ENCODE data around the gene AKR1B15. TPM values are rescaled to one million over a fixed set of nuclear protein-coding genes. Genes with fewer than 3 reads are reported as not detected.
A peak's percentile ranks its signal among the peaks of the same experiment; 100 is the strongest.

AKR1B15 gene
- total and polyA plus RNA-seq, 2 of the 4 experiments (the other 2 are of a cell fraction), result not detected

DNA sequence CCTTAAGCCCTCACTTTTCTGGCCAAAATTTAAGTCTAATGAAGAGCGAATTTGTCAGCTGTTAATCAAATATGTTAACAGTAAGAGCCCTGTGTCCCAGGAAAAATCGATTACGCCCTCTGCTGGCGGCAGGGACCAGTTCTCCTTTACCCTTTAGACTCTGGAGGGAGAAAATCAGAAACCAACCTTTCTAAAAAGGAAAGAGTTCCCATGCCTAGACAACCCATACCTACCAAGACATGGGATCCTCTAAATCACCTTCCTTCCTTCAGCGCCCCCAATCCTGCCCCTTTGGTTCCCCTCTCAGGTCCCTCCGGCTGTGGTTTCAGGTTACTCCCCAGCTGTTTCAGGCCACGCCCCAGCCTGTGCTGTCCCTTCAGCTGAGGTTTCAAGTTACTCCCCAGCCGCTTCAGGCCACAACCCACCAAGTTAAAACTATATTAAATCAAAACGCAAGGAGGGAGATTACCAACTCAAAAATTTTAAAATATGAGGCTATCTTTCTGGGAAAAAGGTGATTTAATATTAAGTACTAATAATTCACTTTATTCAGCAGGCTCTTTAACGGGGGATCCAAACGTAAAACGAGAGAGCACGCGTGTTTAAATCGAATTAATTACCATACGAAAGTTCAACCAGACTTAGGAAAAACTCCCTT lies 1.4 kb upstream of the AKR1B15 start:
- Histone ChIP-seq H2AFZ (replicated peaks; ENCODE audit: low read length, poor library complexity) (peak overlapping the region; percentile 76), H3K27ac (ENCODE audit: insufficient read depth, low read length) (peak overlapping the region; percentile 6; the same call in 1 of the 2 replicates), H2BK20ac (ENCODE audit: low read depth, low read length) (peak overlapping the region; percentile 36), H3K4me1 (ENCODE audit: control insufficient read depth, insufficient read depth, low read length) (no peaks in the 10 kb centered on the region), H3K79me1 (ENCODE audit: low read depth in 1 of 2, low read length in 2 of 2) (no peaks in the 10 kb centered on the region), H3K9ac (ENCODE audit: low read depth, low read length) (peak overlapping the region; percentile 39; the same call in 1 of the 2 replicates), H4K5ac (ENCODE audit: low read depth, low read length) (peak overlapping the region; percentile 28; the same call in 1 of the 2 replicates), H3K14ac (replicated peaks; ENCODE audit: low read depth, low read length) (no peak overlapping the region), H3K4me2 (ENCODE audit: low read depth, low read length) (peak overlapping the region; percentile 95), H4K91ac (ENCODE audit: insufficient read depth, low read depth, low read length) (peak overlapping the region; percentile 72; the same call in 1 of the 2 replicates), H3K36me3 (ENCODE audit: control insufficient read depth, insufficient read depth, low read length) (no peaks in the 10 kb centered on the region), H3K23ac (ENCODE audit: low read depth, low read length) (no peak overlapping the region), H2AK5ac (ENCODE audit: low read depth, low read length) (no peak overlapping the region), H3K56ac (ENCODE audit: extremely low read depth, insufficient read depth, low read length) (no peak overlapping the region), H3K18ac (ENCODE audit: low read depth, low read length) (peak overlapping the region; percentile 68), H3K9me1 (ENCODE audit: insufficient read depth, low read length) (no peaks in the 10 kb centered on the region), H3K4me3 (ENCODE audit: insufficient read depth, low read depth, low read length) (peak overlapping the region; percentile 55), H2BK120ac (ENCODE audit: low read depth, low read length) (peak overlapping the region; percentile 44), H2BK15ac (ENCODE audit: low read depth, low read length) (no peak overlapping the region; the same call in 2 of the 3 replicates), H3K4ac (ENCODE audit: low read depth, low read length) (no peak overlapping the region), H3K9me3 (ENCODE audit: control insufficient read depth, insufficient read depth, low read length) (no peaks in the 10 kb centered on the region), H2AK9ac (replicated peaks; ENCODE audit: low read depth, low read length, poor library complexity) (no peak overlapping the region), H4K8ac (ENCODE audit: low read depth in 2 of 2, low read length in 2 of 2) (peak overlapping the region in 1 of 2 experiments; percentile 66; a peak in 1 of 4 replicates), H2BK5ac (ENCODE audit: low read depth, low read length, poor library complexity, severe bottlenecking) (peak overlapping the region; percentile 27), H3K27me3 (ENCODE audit: control insufficient read depth, insufficient read depth, low read length) (peaks cover 22% of the 10 kb centered on the region), H4K20me1 (ENCODE audit: insufficient read depth, low read length) (no peaks in the 10 kb centered on the region)
- ATAC-seq (ENCODE audit: low read depth) (peak; percentile 97), DNase-seq (peak; percentile 74)
- BruUV-seq (replicated peaks), result no TSS peak
- TF ChIP-seq RAD21 (IDR thresholded peaks at IDR 0.05; ENCODE audit: low read length), result peak; percentile 53
- peak; percentile 21; the same call in 1 of the 2 replicates for TF ChIP-seq BHLHE40 (IDR thresholded peaks at IDR 0.05; ENCODE audit: low read depth, low read length)
- TF ChIP-seq SMC3 (IDR thresholded peaks at IDR 0.05; ENCODE audit: low read depth, low read length), result peak; percentile 60
- no peak for TF ChIP-seq NFE2L2 (IDR thresholded peaks at IDR 0.05; ENCODE audit: low read depth, low read length)
- TF ChIP-seq, protein P1, sequence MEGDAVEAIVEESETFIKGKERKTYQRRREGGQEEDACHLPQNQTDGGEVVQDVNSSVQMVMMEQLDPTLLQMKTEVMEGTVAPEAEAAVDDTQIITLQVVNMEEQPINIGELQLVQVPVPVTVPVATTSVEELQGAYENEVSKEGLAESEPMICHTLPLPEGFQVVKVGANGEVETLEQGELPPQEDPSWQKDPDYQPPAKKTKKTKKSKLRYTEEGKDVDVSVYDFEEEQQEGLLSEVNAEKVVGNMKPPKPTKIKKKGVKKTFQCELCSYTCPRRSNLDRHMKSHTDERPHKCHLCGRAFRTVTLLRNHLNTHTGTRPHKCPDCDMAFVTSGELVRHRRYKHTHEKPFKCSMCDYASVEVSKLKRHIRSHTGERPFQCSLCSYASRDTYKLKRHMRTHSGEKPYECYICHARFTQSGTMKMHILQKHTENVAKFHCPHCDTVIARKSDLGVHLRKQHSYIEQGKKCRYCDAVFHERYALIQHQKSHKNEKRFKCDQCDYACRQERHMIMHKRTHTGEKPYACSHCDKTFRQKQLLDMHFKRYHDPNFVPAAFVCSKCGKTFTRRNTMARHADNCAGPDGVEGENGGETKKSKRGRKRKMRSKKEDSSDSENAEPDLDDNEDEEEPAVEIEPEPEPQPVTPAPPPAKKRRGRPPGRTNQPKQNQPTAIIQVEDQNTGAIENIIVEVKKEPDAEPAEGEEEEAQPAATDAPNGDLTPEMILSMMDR (conservative IDR thresholded peaks at IDR 0.05; ENCODE audit: low read depth, low read length), result peak; percentile 76
- TF ChIP-seq, protein P2, sequence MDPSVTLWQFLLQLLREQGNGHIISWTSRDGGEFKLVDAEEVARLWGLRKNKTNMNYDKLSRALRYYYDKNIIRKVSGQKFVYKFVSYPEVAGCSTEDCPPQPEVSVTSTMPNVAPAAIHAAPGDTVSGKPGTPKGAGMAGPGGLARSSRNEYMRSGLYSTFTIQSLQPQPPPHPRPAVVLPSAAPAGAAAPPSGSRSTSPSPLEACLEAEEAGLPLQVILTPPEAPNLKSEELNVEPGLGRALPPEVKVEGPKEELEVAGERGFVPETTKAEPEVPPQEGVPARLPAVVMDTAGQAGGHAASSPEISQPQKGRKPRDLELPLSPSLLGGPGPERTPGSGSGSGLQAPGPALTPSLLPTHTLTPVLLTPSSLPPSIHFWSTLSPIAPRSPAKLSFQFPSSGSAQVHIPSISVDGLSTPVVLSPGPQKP (IDR thresholded peaks at IDR 0.05; ENCODE audit: borderline replicate concordance, low read depth, low read length), result no peak
- no peak for TF ChIP-seq MAZ (IDR thresholded peaks at IDR 0.05; ENCODE audit: borderline replicate concordance, low read depth, low read length)
- no peak for TF ChIP-seq RFX5 (IDR thresholded peaks at IDR 0.05; ENCODE audit: low read depth, low read length)
- intact Hi-C loops (cut with micrococcal nuclease), result loop anchor here (1.0 to 2.0 kb wide), 4 partner anchors 27 to 115 kb away; no protein-coding TSS in a partner anchor
- dilution Hi-C loops (cut with HindIII; ENCODE audit: low sequenced_read_pairs, unreplicated experiment), result no loop called here
- WGBS, 2 experiments (ENCODE audit: extremely low coverage in 2 of 2, insufficient read length in 1 of 2), result no CpG with 5 or more reads among the region's 16 CpGs
- in situ Hi-C loops (cut with MboI; ENCODE audit: low sequenced_read_pairs), result no loop called here
- ChIA-PET CTCF (interaction anchor here (0.6 to 2.0 kb wide), 21 partner anchors 9 to 115 kb away, joined by 3 to 16 read pairs (median 4); partner anchors contain the start of genes AKR1B1 and AKR1B10), POLR2A (ENCODE audit: unreplicated experiment) (no interaction called here)
